NCI-H2107 (cell line): ENCODE data around the gene BSG.
"Not testable (repeated sequence)": the region's sequence is repeated elsewhere in the genome, so short reads cannot be mapped to it uniquely, and the experiment has no call there.

Source experiments
- DNase-seq: peaks from one replicate; lab custom pipeline; 2025; lab: John Stamatoyannopoulos, UW

Gene BSG

GRCh38 chr19:620166-620862, 47.9 kb downstream of the BSG start:
- DNase-seq: no peak

- not testable (repeated sequence) for DNase-seq
These were observed 48.8 kb downstream of the BSG start for GRCh38 chr19:621191-621590.

- no peak for DNase-seq
These were observed 49.4 kb downstream of the BSG start for GRCh38 chr19:621819-622218.

GRCh38 chr19:622666-623065, 50.3 kb downstream of the BSG start:
- no peak for DNase-seq

GRCh38 chr19:623175-623916, 51.0 kb downstream of the BSG start:
- no peak for DNase-seq

- DNase-seq: no peak
These were observed 51.6 kb downstream of the BSG start for GRCh38 chr19:623974-624373.

GRCh38 chr19:624433-625109, 52.2 kb downstream of the BSG start:
- DNase-seq: no peak

- no peak for DNase-seq
These were observed 52.9 kb downstream of the BSG start for GRCh38 chr19:625257-625656.

- DNase-seq: not testable (repeated sequence)
These were observed 54.2 kb downstream of the BSG start for GRCh38 chr19:626566-626965.

GRCh38 chr19:628168-628567, 55.8 kb downstream of the BSG start:
- no peak for DNase-seq

GRCh38 chr19:629515-629914, 57.1 kb downstream of the BSG start:
- not testable (repeated sequence) for DNase-seq

- no peak for DNase-seq
These were observed 57.7 kb downstream of the BSG start for GRCh38 chr19:629961-630714.

GRCh38 chr19:632579-633067, 60.2 kb downstream of the BSG start:
- no peak for DNase-seq
